ENCODE data around the gene IQSEC1. TPM values are rescaled to one million over a fixed set of nuclear protein-coding genes. Genes with fewer than 3 reads are reported as not detected.

IQSEC1 gene
- polyA plus RNA-seq, 1 experiment: 3.6 TPM

DNA sequence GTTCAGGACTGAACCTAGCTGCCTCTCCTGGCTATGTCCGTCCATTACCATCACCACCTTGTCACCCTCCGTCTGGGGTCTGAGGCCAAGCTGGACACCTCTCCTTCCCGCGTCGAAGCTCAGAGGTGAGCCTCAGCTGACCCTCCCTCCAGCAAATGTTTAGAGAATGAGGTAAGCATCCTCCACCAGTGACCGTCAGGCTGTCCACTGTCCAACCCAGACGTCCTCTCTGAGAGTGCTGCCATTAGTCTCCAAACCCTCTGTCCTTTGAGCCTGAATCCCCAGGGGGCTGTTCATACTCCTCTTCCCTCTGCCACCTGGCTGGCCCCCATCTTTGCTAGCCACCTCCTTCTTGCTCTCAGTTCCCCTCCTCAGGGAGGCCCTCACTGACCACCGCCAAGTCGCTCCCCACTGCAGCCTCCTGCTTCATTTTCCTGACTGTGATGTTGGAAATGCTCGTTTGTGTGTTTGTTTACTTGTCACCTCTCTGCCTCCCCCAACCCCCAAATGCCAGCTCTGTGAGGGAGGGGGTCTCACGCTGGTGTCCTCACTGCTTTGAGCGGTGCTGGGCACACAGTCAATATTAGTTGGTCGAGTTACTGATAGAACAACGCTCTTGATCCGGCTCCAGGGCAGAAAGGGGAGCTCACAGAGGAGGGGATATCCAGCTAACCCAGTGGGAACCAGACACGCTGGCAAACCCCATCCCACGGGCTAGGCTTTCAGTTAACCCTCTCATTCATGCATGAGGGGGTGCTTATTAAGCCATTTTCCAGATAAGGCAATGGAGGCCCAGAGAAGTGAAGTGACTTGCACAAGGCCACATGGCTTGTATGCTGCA is 64.9 kb downstream of the IQSEC1 start:
- ChIA-PET POLR2A (interaction anchor here (0.6 kb wide), 1 partner anchor 370 kb away, joined by 3 read pairs; no protein-coding TSS in a partner anchor), CTCF (interaction anchor here (0.8 to 1.7 kb wide), 4 partner anchors 9 to 25 kb away, joined by 3 to 8 read pairs (median 4); no protein-coding TSS in a partner anchor)
- Histone ChIP-seq H3K4me3 (ENCODE audit: low read depth, low read length) (no peak overlapping the region), H3K27me3 (ENCODE audit: control insufficient read depth, insufficient read depth, low read length) (peaks cover 35% of the 10 kb centered on the region), H3K27ac (ENCODE audit: low read depth, low read length) (no peak overlapping the region), H3K9me3 (ENCODE audit: control insufficient read depth, insufficient read depth, low read length) (peaks cover 4% of the 10 kb centered on the region; the same call in 1 of the 2 replicates)
- TF ChIP-seq, protein P1, sequence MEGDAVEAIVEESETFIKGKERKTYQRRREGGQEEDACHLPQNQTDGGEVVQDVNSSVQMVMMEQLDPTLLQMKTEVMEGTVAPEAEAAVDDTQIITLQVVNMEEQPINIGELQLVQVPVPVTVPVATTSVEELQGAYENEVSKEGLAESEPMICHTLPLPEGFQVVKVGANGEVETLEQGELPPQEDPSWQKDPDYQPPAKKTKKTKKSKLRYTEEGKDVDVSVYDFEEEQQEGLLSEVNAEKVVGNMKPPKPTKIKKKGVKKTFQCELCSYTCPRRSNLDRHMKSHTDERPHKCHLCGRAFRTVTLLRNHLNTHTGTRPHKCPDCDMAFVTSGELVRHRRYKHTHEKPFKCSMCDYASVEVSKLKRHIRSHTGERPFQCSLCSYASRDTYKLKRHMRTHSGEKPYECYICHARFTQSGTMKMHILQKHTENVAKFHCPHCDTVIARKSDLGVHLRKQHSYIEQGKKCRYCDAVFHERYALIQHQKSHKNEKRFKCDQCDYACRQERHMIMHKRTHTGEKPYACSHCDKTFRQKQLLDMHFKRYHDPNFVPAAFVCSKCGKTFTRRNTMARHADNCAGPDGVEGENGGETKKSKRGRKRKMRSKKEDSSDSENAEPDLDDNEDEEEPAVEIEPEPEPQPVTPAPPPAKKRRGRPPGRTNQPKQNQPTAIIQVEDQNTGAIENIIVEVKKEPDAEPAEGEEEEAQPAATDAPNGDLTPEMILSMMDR (IDR thresholded peaks at IDR 0.05; ENCODE audit: low read depth, low read length): no peak
- no peak for DNase-seq (ENCODE audit: low read depth, low spot score)

GRCh38 chr3:13007251-13007941 is 65.8 kb downstream of the IQSEC1 start:
- no peak overlapping the region for H3K27ac ChIP-seq (ENCODE audit: low read depth, low read length)
- H3K9me3 ChIP-seq (ENCODE audit: control insufficient read depth, insufficient read depth, low read length): peaks cover 4% of the 10 kb centered on the region; the same call in 1 of the 2 replicates
- H3K4me3 ChIP-seq (ENCODE audit: low read depth, low read length): no peak overlapping the region
- ChIA-PET POLR2A (interaction anchor here (0.6 kb wide), 1 partner anchor 371 kb away, joined by 3 read pairs; no protein-coding TSS in a partner anchor), CTCF (interaction anchor here (0.6 to 1.7 kb wide), 4 partner anchors 13 to 1356 kb away, joined by 3 to 8 read pairs (median 4); no protein-coding TSS in a partner anchor)
- DNase-seq (ENCODE audit: low read depth, low spot score): no peak
- peaks cover 35% of the 10 kb centered on the region for H3K27me3 ChIP-seq (ENCODE audit: control insufficient read depth, insufficient read depth, low read length)
- TF ChIP-seq, protein P1 (IDR thresholded peaks at IDR 0.05; ENCODE audit: low read depth, low read length): no peak

GRCh38 chr3:13006216-13006990 is 66.8 kb downstream of the IQSEC1 start:
- TF ChIP-seq, protein P1 (IDR thresholded peaks at IDR 0.05; ENCODE audit: low read depth, low read length): no peak

DNA sequence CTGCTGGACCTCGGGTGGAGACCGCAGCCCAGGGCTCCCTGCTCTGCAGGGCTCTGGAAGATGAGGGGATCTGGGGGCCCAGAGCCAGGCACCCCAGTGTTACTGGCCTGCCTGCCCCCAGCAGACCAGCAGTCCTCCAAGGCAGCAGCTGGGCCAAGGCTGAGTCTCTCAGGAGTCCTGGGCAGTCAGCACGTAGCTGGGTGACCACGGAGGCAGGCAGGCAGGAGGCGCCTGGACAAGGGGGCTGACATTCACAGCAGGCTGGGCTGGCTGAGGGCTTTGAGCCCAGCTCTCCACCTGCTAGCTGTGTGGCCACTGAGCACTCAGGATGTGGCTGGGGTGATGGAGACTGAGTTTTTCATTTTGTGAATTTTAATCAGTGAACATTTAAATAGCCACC is 67.9 kb downstream of the IQSEC1 start:
- Histone ChIP-seq H3K9me3 (ENCODE audit: control insufficient read depth, insufficient read depth, low read length) (peaks cover 4% of the 10 kb centered on the region; the same call in 1 of the 2 replicates), H3K4me3 (ENCODE audit: low read depth, low read length) (no peak overlapping the region), H3K27ac (ENCODE audit: low read depth, low read length) (no peak overlapping the region), H3K27me3 (ENCODE audit: control insufficient read depth, insufficient read depth, low read length) (peaks cover 40% of the 10 kb centered on the region)
- TF ChIP-seq, protein P1 (IDR thresholded peaks at IDR 0.05; ENCODE audit: low read depth, low read length): no peak
- CTCF ChIA-PET: interaction anchor here (3.7 kb wide), 1 partner anchor 10 kb away, joined by 34 read pairs; no protein-coding TSS in a partner anchor
- POLR2A ChIA-PET: no interaction called here
- DNase-seq (ENCODE audit: low read depth, low spot score): no peak

More at GRCh38 chr3:13006216-13006990, 66.8 kb downstream of the IQSEC1 start:
- peaks cover 4% of the 10 kb centered on the region; the same call in 1 of the 2 replicates for H3K9me3 ChIP-seq (ENCODE audit: control insufficient read depth, insufficient read depth, low read length)
- H3K27me3 ChIP-seq (ENCODE audit: control insufficient read depth, insufficient read depth, low read length): peaks cover 35% of the 10 kb centered on the region
- H3K4me3 ChIP-seq (ENCODE audit: low read depth, low read length): no peak overlapping the region
- H3K27ac ChIP-seq (ENCODE audit: low read depth, low read length): no peak overlapping the region
- no peak for DNase-seq (ENCODE audit: low read depth, low spot score)
- CTCF ChIA-PET: interaction anchor here (1.1 to 3.7 kb wide), 3 partner anchors 11 to 85 kb away, joined by 4 to 34 read pairs (median 8); no protein-coding TSS in a partner anchor
- POLR2A ChIA-PET: no interaction called here

Data from AG04450 (cell line).